GM18517 (cell line): Measurements from ENCODE around the gene SF3A1.

Source experiments
- ATAC-seq: cut with Tn5 transposase; IDR thresholded peaks from one replicate; pipeline ENCODE4 v1.9.1; 2021; ENCODE audit warnings: mild to moderate bottlenecking, moderate library complexity; ENCODE audit not compliant: unreplicated experiment

Gene SF3A1

DNA sequence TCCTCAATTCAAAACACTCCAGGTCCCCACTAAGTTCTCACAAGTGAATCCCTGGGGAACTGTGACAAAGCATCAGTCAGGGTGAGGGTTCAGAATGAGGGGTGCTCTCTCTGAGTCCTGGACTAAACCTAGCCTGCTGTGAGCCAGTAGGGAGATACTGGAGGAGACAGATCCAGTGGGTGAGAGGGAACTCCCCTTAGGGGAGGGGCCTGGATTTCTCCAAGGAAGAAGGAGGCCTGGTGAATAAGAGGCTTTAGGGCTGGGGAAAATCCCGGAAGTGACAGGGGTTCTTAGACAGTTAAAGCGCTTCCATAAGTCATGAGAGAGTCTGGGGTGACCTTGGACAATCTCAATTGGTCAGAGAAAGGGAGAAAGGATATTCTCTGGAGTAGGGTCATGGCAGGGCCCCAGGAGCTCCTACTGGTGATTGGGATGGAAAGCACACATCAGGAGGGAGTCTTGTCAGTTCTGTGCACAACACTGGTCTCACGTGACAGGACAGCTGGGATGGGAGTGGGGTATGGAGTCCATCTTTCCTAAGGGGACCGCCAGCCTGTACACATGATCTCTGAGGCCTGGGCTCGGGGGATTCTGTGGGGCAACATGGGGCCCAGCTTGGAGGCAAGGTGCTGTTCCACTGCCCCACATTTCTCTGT lies 31.5 kb downstream of the SF3A1 start:
- ATAC-seq, result no peak

DNA sequence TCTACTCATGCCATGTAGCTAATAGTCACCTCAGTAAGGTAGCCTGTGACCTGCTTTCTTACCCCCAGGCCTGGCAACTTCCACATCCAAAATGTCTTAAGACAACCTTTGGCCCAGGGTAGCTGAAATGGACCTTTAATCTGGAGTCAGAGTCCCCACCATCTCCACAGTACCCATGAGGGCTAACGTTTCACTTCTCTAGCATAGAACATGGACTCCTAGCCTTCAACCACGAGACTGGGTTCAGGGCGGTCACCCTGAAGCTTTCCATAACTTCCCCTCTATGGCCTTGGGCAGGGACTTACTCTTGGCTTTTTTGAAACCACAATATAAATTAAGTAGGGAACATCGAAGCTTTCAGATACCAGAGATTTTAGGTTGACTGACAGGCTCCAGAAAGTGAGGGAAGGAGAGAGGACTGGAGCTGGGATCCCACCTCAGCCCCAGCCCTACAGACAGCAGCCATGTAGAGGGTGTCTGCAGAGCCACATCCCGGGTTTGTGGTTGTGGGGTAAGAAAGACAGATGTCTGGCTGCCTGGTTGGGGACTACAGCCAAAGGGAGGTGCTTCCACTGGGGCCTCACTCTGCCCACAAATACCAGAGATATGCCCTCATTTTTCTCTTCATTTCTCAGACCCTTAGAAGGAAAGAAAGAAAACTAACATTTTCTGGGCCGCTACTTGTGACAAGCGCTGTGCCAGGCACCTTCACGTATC lies 32.5 kb downstream of the SF3A1 start:
- ATAC-seq, result no peak

GRCh38 chr22:30323246-30323645 lies 33.4 kb downstream of the SF3A1 start:
- ATAC-seq, result no peak

- no peak for ATAC-seq
Measured at GRCh38 chr22:30321461-30321860, 35.2 kb downstream of the SF3A1 start.

GRCh38 chr22:30320021-30320556 lies 36.6 kb downstream of the SF3A1 start:
- ATAC-seq, result no peak

GRCh38 chr22:30318799-30319419 lies 37.8 kb downstream of the SF3A1 start:
- ATAC-seq, result no peak

- no peak for ATAC-seq
Measured at GRCh38 chr22:30317778-30318177, 38.9 kb downstream of the SF3A1 start.

- no peak for ATAC-seq
Measured at GRCh38 chr22:30315962-30316576, 40.6 kb downstream of the SF3A1 start.

DNA sequence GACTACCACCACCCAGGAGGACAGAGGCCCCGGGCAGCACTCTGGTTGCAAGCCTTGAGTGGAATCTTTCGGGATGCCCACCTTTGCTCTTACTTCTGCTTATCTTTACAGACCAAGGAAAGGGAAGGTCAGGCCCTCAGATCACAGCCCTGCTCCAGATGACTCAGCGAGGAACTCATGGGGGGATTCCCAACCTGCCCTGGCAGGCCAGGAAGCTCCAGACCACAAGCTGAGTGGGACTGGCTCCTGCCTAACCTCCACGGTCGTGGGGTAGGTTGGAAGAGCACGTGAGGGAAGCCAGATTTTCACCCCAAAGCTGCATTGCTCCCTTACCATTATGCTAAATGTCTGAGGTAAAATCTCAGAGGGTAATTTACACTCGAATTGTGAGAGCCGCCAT lies 41.8 kb downstream of the SF3A1 start:
- no peak for ATAC-seq

DNA sequence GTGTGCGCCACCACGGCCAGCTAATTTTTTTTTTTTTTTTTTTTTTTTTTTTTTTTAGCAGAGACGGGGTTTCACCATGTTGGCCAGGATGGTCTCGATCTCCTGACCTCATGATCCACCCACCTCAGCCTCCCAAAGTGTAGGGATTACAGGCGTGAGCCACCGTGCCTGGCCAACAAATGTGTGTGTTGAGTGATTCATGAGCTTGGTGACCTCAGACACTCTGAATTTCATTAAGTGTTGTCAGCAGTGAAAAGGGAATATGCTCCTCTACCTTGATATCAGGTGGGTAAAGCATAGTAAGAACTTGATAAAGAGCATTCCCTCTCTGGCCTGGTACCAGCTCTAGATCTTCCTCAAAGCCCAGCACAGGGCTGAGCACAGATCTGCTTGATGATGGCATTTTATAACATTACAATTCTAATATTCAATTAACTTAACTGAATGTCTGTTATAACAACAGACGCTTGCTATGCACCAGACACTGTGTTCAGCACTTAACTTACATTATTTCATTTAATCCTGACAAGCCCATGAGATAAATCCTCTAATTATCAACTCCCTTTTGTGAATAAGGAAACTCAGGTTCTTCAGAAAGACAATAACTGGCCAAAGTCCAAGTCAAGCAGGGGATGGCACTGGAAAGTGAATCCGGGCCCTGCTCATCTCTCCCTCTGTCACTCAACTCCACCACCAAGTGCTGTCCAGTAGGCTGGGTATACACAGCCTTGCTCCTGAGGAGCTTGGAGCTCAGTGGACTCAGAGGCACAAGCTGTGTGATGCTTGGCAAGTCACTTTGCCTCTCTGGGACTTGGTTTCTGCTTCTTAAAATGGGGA lies 42.9 kb downstream of the SF3A1 start:
- no peak for ATAC-seq

- no peak for ATAC-seq
Measured at GRCh38 chr22:30312053-30312452, 44.6 kb downstream of the SF3A1 start.

- no peak for ATAC-seq
Measured at GRCh38 chr22:30310881-30311771, 45.6 kb downstream of the SF3A1 start.

- ATAC-seq, result peak; percentile 33
Measured at GRCh38 chr22:30309951-30310741, 46.5 kb downstream of the SF3A1 start.

DNA sequence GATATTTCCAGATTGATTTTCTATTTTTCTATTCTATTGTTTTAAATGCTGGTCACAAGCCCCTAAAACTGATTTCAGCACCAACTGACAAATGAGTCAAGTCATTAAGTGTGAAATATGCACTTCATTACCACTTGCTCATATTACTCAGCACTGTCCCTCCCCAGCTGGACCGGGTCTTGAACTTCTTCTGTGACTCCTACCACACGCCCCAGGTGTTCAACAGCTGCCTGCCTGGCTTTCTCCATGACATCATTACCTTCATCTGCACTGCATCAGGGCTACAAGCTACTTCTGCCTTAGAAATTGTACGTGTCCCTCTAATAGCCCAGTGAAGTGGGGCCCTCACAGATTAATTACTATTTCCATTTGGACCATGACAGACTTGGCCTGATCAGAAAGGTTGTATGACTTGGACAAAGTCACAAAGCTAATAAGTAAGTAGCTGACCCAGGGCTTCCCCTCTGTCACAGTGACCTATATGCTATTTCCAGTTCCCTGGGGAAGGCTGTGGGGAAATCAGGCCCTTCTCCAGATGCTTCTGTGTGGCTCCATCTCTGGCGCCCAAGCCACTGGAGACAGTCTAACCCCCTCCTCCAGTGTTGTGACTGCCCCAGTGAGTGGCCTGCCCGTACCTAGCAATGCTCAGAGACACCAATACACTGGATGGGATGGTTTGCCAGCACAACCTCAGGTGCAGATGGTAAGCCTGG lies 48.0 kb downstream of the SF3A1 start:
- peak; percentile 34 for ATAC-seq

DNA sequence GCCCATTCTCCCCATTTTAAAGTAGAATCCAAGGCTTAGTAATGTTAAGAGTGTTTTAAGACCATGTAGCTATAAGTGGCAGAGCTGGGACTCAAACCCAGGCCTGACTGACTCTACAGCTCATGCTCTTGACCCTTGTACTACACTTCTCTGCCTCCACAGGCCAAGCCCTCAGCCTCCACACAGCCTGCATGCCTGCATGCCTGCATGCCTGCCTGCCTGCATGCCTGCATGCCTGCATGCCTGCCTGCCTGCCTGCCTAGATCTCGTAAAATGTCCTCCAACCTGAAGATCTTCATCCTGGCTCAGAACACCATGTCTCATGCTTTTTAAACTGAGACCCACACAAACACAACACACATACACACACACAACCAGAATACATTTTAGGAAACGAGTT lies 48.6 kb downstream of the SF3A1 start:
- no peak for ATAC-seq

GRCh38 chr22:30307041-30307574 lies 49.6 kb downstream of the SF3A1 start:
- no peak for ATAC-seq

GRCh38 chr22:30306627-30307011 lies 50.1 kb downstream of the SF3A1 start:
- ATAC-seq, result no peak
